GM10248 (cell line): ENCODE results near the gene ORC2.

Source experiments
- CTCF ChIA-PET: fragments of 300-600 bp; sonication (Branson Sonifier 250); formaldehyde crosslinking; extraction: SDS; loops from one replicate; lab custom pipeline; 2021; ENCODE audit warnings: antibody characterized with exemption; lab: Yijun Ruan, JAX
- POLR2A ChIA-PET: fragments of 350-650 bp; sonication (Branson Sonifier 250); formaldehyde crosslinking; extraction: SDS; loops from one replicate; lab custom pipeline; 2020; ENCODE audit warnings: antibody characterized with exemption; lab: Yijun Ruan, JAX
- DNase-seq: peaks from one replicate; pipeline ENCODE4 v3.0.0; 2012; ENCODE audit errors: extremely low spot score
- CTCF ChIP-seq: IDR thresholded peaks from 2 replicates; pipeline ENCODE4 v1.5.1; 2012; ENCODE audit warnings: mild to moderate bottlenecking, low read depth; ENCODE audit errors: extremely low read depth, missing control alignments, control extremely low read depth

The ORC2 gene

GRCh38 chr2:200922439-200922838 lies 41.0 kb downstream of the ORC2 start:
- ChIA-PET CTCF (interaction anchor here (1.1 to 1.8 kb wide), 3 partner anchors 13 to 147 kb away, joined by 4 to 5 read pairs (median 4); no protein-coding TSS in a partner anchor), POLR2A (no interaction called here)
- no peak for TF ChIP-seq CTCF
- DNase-seq: no peak

DNA sequence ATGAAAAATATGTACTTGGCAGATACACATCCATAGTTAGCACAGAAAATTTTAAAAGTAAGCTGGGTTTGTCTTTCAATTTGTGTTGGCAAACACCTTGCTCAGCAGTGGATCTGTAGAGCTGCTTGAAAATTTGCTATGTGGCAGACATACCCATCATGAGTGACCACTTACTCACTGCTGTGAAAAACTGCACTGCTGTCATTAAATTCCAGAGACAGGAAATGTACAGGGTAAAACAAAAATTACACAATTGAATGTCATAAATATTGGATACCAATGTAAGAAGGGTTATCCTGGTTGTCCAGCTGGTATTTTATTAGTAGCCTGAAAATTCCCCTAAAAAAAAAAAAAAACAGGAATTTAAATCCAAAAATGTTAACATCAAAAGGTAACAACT lies 49.8 kb downstream of the ORC2 start:
- TF ChIP-seq CTCF: no peak
- POLR2A ChIA-PET: no interaction called here
- CTCF ChIA-PET: interaction anchor here (0.8 to 1.6 kb wide), 4 partner anchors 156 to 319 kb away, joined by 3 to 5 read pairs (median 4); no protein-coding TSS in a partner anchor
- no peak for DNase-seq

GRCh38 chr2:200909958-200910357 lies 53.5 kb downstream of the ORC2 start:
- ChIA-PET POLR2A (no interaction called here), CTCF (interaction anchor here (1.1 to 3.6 kb wide), 3 partner anchors 9 to 268 kb away, joined by 3 to 13 read pairs (median 4); no protein-coding TSS in a partner anchor)
- no peak for TF ChIP-seq CTCF
- no peak for DNase-seq

DNA sequence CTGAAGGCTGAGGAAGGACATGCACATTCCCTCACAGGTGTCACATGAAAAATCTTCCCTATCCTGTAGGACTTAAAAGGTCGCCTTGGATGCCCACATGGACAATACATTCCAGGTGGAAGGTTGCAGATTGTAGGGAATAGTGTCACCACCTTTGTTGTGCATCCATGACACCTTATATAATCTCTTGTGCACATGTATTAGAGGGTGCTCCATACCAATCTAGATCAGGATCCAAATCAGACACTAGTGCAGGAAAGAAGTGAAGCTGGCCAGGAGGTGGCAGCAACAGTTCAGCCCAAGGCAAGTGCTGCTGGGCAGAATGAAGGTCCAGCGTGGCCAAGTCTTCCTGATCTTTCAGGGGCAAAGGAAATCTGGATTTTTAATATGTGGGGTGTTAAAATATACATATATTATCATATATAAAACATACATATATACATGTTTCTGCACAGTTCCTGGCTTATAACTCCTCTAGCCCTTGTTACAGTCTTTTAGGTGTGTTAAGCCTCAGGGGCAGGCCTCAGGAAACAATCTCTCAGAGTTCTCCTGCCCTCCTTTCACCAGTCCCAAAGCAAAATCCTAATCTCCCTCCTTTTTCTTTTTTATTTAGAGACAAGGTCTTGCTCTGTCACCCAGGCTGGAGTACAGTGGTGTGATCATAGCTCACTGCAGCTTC lies 57.7 kb downstream of the ORC2 start:
- TF ChIP-seq CTCF: peak; percentile 82
- POLR2A ChIA-PET: interaction anchor here (1.2 kb wide), 1 partner anchor 163 kb away, joined by 3 read pairs; no protein-coding TSS in a partner anchor
- DNase-seq: peak; percentile 64

GRCh38 chr2:200901459-200902072 lies 61.9 kb downstream of the ORC2 start:
- peak; percentile 82 for DNase-seq
- peak; percentile 64 for TF ChIP-seq CTCF
- POLR2A ChIA-PET: no interaction called here
- CTCF ChIA-PET: interaction anchor here (0.6 to 8.0 kb wide), 32 partner anchors 9 to 493 kb away, joined by 3 to 166 read pairs (median 3); partner anchors contain the start of genes CASP10, HYCC2, NDUFB3 and NIF3L1

More for the DNA sequence above, 57.7 kb downstream of the ORC2 start:
- CTCF ChIA-PET: interaction anchor here (0.8 to 8.0 kb wide), 40 partner anchors 9 to 458 kb away, joined by 3 to 166 read pairs (median 4); partner anchors contain the start of genes CASP10, CFLAR, CLK1 and HYCC2

DNA sequence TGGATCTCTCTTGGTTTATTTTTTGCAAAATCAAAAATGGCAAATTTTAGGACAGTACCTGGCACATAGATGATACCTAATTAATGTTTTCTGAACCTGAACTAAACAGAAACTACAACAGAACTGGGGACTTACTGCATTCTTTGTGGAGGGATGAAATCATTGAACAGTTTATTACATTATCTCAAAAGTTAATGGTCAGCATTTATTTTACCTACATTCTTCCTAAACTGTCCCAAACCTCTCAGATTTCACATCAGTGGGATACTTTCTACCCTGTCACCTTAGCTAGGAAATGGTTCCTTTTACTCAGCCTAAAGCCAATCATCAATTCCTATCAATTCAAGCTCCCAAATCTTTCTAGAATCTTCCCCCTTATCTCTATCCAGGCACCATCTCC lies 64.0 kb downstream of the ORC2 start:
- TF ChIP-seq CTCF: no peak
- ChIA-PET CTCF (interaction anchor here (1.4 to 4.0 kb wide), 3 partner anchors 169 to 333 kb away, joined by 3 to 20 read pairs (median 6); partner anchors contain the start of gene CASP10), POLR2A (no interaction called here)
- DNase-seq: no peak
